Breast epithelium (tissue), 4 donors: ENCODE results near the gene ZFYVE9. TPM values are rescaled to one million over a fixed set of nuclear protein-coding genes. Genes with fewer than 3 reads are reported as not detected.

Experiments used
- DNase-seq, 2 donors: peaks; one replicate each; pipeline ENCODE4 v3.0.0-alpha.2; 2019; ENCODE audit warnings: low spot score in 2 of 2
- H3K27ac ChIP-seq, 2 donors: fragments of 200-600 bp; sonication (generic) in 1 of 2; one replicate each; pipeline ENCODE4 v1.5.1; 2016 to 2019; ENCODE audit warnings: mild to moderate bottlenecking in 1 of 2
- H3K27me3 ChIP-seq, 2 donors: fragments of 200-600 bp; sonication (generic) in 1 of 2; one replicate each; pipeline versions ENCODE4 v1.5.1 to v1.6.0; 2017 to 2019; ENCODE audit warnings: control low read depth in 1 of 2, mild to moderate bottlenecking in 1 of 2
- H3K36me3 ChIP-seq: fragments of 200-600 bp; one replicate; pipeline ENCODE4 v1.5.1; 2019
- H3K4me1 ChIP-seq, 2 donors: fragments of 200-600 bp; sonication (generic); one replicate each; pipeline ENCODE4 v1.5.1; 2016 to 2019; ENCODE audit warnings: control low read depth in 1 of 2
- H3K4me3 ChIP-seq, 3 donors: fragments of 200-600 bp; sonication (generic); 1 replicate in 2 of 3; 2 replicates in 1 of 3; pipeline ENCODE4 v1.5.1; 2016 to 2019; ENCODE audit warnings: mild to moderate bottlenecking in 3 of 3, moderate library complexity in 2 of 3
- H3K9me3 ChIP-seq, 2 donors: fragments of 200-600 bp; sonication (generic) in 1 of 2; one replicate each; pipeline ENCODE4 v1.5.1; 2016 to 2019; ENCODE audit warnings: control low read depth in 1 of 2
- POLR2A ChIP-seq: fragments of 450-650 bp; IDR thresholded peaks from one replicate; pipeline ENCODE4 v1.6.1; 2016; ENCODE audit warnings: antibody characterized with exemption, mild to moderate bottlenecking, moderate library complexity
- POLR2AphosphoS5 ChIP-seq, 3 donors: sonication (generic); formaldehyde crosslinking; IDR thresholded peaks; one replicate each; pipeline ENCODE4 v1.6.1; 2017; ENCODE audit warnings: antibody characterized with exemption in 3 of 3
- intact Hi-C: fragments of 100-400 bp; cut with DNase I; formaldehyde crosslinking; loops from one replicate; pipeline ENCODE4 v1.15.1; 2023; ENCODE audit warnings: low total_unique reads
- total RNA-seq, 3 donors: library from RNA; depleted of rRNA; stranded (reverse); fragments of >200 nt; gene quantifications; one replicate each; pipeline ENCODE4 v1.1.0, GENCODE V29; 2016
- TF ChIP-seq, protein P1 (sequence below), 3 donors: fragments of 450-650 bp; IDR thresholded peaks; one replicate each; pipeline ENCODE4 v1.5.1; 2016 to 2017; ENCODE audit warnings: antibody characterized with exemption in 3 of 3, mild to moderate bottlenecking in 3 of 3, moderate library complexity in 3 of 3

ZFYVE9 gene
- total RNA-seq, 3 donors from 2014 or later, result 31.1 to 44.3 (median 32.8) TPM

- no peaks in the 10 kb centered on the region for H3K9me3 ChIP-seq
- TF ChIP-seq POLR2AphosphoS5 (IDR thresholded peaks at IDR 0.05) (no peak), POLR2A (no peak)
- TF ChIP-seq, protein P1, sequence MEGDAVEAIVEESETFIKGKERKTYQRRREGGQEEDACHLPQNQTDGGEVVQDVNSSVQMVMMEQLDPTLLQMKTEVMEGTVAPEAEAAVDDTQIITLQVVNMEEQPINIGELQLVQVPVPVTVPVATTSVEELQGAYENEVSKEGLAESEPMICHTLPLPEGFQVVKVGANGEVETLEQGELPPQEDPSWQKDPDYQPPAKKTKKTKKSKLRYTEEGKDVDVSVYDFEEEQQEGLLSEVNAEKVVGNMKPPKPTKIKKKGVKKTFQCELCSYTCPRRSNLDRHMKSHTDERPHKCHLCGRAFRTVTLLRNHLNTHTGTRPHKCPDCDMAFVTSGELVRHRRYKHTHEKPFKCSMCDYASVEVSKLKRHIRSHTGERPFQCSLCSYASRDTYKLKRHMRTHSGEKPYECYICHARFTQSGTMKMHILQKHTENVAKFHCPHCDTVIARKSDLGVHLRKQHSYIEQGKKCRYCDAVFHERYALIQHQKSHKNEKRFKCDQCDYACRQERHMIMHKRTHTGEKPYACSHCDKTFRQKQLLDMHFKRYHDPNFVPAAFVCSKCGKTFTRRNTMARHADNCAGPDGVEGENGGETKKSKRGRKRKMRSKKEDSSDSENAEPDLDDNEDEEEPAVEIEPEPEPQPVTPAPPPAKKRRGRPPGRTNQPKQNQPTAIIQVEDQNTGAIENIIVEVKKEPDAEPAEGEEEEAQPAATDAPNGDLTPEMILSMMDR (IDR thresholded peaks at IDR 0.05), result no peak
- no peak for DNase-seq
- H3K36me3 ChIP-seq, result no peaks in the 10 kb centered on the region
- intact Hi-C loops, result no loop called here
- H3K4me1 ChIP-seq, result no peaks in the 10 kb centered on the region
- no peak overlapping the region for H3K27ac ChIP-seq
- H3K4me3 ChIP-seq, result no peak overlapping the region
- H3K27me3 ChIP-seq, result no peaks in the 10 kb centered on the region
Observed at GRCh38 chr1:52189898-52190480, 48.1 kb downstream of the ZFYVE9 start.

GRCh38 chr1:52190500-52191252 lies 48.8 kb downstream of the ZFYVE9 start:
- TF ChIP-seq, protein P1 (IDR thresholded peaks at IDR 0.05), result no peak
- TF ChIP-seq POLR2AphosphoS5 (IDR thresholded peaks at IDR 0.05) (no peak), POLR2A (no peak)
- H3K4me3 ChIP-seq, result no peak overlapping the region
- H3K36me3 ChIP-seq, result no peaks in the 10 kb centered on the region
- intact Hi-C loops, result no loop called here
- no peak overlapping the region for H3K27ac ChIP-seq
- no peaks in the 10 kb centered on the region for H3K27me3 ChIP-seq
- H3K4me1 ChIP-seq, result no peaks in the 10 kb centered on the region
- H3K9me3 ChIP-seq, result no peaks in the 10 kb centered on the region
- DNase-seq, result no peak

DNA sequence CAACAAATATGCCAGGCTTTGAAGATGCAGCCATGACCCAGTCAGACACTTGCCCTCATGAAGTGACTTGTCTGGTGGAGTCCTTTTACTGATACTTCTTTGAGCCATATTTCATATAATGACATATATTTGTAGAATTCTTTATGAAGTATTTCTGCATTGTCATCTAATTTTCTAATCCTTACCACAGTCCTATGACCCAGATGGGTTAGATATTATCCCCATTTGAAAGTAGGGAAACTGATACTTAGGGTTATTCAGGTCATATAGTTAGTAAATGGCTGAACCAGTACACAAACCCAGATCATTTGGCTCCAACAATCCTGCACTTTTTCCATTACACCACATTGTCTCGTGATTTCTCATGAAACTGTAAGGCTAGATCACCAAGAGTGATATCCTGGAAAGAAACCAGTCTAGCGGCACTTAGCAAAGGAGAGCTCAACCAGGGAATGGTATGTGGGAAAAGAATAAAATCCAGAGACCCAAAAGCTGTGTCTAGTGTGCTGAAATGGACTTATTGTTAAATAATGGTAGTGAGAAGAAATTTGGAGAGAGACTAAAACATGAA lies 49.6 kb downstream of the ZFYVE9 start:
- no peak overlapping the region for H3K27ac ChIP-seq
- H3K27me3 ChIP-seq, result no peaks in the 10 kb centered on the region
- no peaks in the 10 kb centered on the region for H3K9me3 ChIP-seq
- intact Hi-C loops, result no loop called here
- DNase-seq, result no peak
- TF ChIP-seq POLR2AphosphoS5 (IDR thresholded peaks at IDR 0.05) (no peak), POLR2A (no peak)
- TF ChIP-seq, protein P1 (IDR thresholded peaks at IDR 0.05), result no peak
- no peak overlapping the region for H3K4me3 ChIP-seq
- no peaks in the 10 kb centered on the region for H3K36me3 ChIP-seq
- no peaks in the 10 kb centered on the region for H3K4me1 ChIP-seq

- Histone ChIP-seq H3K4me3 (no peak overlapping the region), H3K27ac (no peak overlapping the region), H3K36me3 (no peaks in the 10 kb centered on the region), H3K9me3 (no peaks in the 10 kb centered on the region), H3K4me1 (no peaks in the 10 kb centered on the region), H3K27me3 (no peaks in the 10 kb centered on the region)
- intact Hi-C loops, result no loop called here
- no peak for DNase-seq
- TF ChIP-seq POLR2AphosphoS5 (IDR thresholded peaks at IDR 0.05), result no peak
- TF ChIP-seq POLR2A, result no peak
Observed at GRCh38 chr1:52192024-52192423, 50.1 kb downstream of the ZFYVE9 start.

DNA sequence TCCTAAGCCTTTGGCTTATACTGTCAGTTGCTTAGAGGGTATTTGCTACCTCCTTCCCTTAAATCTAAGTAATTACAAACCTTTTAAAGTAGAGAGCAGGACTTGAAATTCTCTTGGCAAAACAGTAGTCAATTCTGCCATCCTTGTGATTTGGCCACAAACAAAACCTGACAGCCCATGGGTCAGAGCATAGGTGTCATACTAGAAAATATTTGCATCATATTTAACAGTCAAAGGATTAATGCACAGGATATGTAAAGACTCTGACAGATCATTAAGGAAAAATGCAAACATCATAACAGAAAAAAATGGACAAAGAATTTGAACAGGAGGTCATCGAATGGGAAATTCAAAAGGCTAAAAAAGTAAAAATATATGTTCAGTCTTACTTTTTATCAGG lies 50.5 kb downstream of the ZFYVE9 start:
- H3K4me1 ChIP-seq, result no peaks in the 10 kb centered on the region
- no peaks in the 10 kb centered on the region for H3K27me3 ChIP-seq
- TF ChIP-seq POLR2A (no peak), POLR2AphosphoS5 (IDR thresholded peaks at IDR 0.05) (no peak)
- TF ChIP-seq, protein P1 (IDR thresholded peaks at IDR 0.05), result no peak
- no peaks in the 10 kb centered on the region for H3K9me3 ChIP-seq
- intact Hi-C loops, result no loop called here
- DNase-seq, result no peak
- no peak overlapping the region for H3K4me3 ChIP-seq
- no peaks in the 10 kb centered on the region for H3K36me3 ChIP-seq
- H3K27ac ChIP-seq, result no peak overlapping the region
